GM12875 (cell line): ENCODE measurements around the gene TUBGCP2.

Source experiments
- H3K4me3 ChIP-seq: one replicate; pipeline ENCODE4 v1.5.1; 2011; ENCODE audit warnings: low read depth, low read length, control low read depth
- TF ChIP-seq, protein P1 (sequence below): IDR thresholded peaks from 2 replicates; pipeline ENCODE4 v1.5.1; 2011; ENCODE audit warnings: low read depth, mild to moderate bottlenecking, control low read depth, inconsistent platforms, low read length, moderate library complexity, borderline replicate concordance; ENCODE audit not compliant: insufficient read depth

Gene TUBGCP2

DNA sequence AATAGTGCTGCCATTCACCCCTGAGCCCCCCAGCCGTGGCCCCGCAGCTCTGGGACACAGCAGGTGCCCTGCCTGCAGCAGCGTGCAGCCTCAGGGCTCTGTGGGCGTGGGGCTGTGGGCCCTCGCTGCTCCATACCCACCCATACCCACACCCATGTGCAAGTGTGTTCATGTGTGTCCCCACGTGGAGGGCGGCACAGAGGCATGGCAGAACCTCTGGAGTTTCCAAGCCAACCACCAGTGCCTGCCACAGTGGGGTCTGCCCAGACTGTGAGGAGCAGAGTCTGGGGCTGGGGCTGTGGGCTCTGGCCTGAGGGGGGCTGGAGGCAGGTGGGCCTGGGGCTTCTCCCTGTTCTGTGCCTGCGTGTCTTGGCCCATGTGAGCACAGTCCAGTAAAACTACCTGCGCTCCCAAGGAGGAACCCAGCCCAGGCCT is 40.9 kb upstream of the TUBGCP2 start:
- no peak overlapping the region for H3K4me3 ChIP-seq
- TF ChIP-seq, protein P1, sequence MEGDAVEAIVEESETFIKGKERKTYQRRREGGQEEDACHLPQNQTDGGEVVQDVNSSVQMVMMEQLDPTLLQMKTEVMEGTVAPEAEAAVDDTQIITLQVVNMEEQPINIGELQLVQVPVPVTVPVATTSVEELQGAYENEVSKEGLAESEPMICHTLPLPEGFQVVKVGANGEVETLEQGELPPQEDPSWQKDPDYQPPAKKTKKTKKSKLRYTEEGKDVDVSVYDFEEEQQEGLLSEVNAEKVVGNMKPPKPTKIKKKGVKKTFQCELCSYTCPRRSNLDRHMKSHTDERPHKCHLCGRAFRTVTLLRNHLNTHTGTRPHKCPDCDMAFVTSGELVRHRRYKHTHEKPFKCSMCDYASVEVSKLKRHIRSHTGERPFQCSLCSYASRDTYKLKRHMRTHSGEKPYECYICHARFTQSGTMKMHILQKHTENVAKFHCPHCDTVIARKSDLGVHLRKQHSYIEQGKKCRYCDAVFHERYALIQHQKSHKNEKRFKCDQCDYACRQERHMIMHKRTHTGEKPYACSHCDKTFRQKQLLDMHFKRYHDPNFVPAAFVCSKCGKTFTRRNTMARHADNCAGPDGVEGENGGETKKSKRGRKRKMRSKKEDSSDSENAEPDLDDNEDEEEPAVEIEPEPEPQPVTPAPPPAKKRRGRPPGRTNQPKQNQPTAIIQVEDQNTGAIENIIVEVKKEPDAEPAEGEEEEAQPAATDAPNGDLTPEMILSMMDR, result no peak

DNA sequence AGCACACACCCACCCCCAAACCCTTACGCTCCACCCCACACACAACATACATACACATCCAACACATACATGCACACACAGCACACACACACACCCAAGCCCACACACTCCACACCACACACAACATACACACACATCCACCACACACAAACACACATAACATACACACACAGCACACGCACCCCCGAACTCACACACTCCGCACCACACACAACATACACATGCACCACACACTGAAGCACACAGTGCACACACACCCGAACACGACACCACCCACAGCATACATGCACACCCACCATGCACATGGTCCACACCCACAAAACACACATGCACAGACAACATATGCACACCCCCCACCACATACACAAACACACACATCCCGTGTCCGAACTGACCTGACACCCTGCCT is 40.5 kb upstream of the TUBGCP2 start:
- TF ChIP-seq, protein P1, result no peak
- H3K4me3 ChIP-seq, result no peak overlapping the region

DNA sequence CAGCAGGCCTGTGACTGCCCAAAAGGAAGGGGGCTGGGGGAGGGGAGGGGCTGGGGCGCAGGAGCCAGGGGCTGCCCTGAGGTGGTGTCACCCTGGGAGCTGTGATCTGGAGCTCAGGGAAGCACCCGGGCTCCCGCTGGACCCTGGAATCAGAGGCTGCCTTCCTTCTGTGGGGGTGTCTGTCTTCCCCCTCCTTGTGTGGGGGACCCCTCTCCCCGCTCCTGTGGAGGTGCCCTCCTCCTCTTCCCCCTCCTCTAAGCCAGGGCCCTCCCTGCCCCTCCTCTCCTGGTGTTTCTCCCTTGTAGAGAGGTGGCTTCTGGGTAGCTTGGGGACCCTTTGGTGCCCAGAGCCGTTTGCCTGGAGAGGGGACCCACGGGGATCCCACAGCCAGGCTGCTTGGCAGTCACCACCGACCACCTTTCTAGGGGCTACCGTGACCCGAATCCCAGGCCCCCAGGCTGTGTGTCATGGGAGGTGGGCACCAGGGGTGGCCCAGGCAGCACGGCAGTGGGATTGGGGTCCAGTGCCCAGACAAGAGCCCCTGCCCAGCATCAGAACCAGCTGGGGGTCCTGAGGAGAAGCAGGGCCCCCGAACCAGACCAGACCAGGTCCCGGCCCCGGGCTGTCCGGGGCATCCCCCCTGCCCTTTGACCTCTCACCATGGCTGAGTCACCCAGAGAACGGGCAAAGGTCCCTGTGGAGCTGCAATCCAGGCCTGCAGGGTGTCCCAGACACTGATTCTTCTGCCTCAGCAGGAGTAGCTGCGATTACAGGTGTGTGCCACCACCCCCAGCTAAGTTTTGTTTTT is 39.2 kb upstream of the TUBGCP2 start:
- TF ChIP-seq, protein P1, result no peak
- no peak overlapping the region for H3K4me3 ChIP-seq

DNA sequence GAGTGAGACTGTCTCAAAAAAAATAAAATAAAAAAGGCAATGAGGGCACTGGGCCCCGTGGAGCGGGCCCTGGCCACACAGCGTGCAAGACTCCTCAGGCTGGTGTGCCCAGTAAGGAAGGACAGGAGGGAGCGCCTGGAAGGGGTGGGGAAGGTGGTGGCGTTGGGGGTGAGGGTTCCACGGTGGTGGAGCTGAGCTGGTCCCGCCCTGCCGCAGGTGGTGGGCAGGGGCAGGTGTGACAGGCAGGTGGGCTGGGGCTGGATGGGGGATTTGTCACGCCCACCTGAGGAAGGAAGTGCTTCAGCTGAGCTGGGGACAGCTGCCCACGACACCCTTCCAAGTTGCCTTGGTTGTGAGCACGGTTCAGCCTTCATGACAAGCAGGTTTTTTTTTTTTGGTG is 37.7 kb upstream of the TUBGCP2 start:
- no peak overlapping the region for H3K4me3 ChIP-seq
- TF ChIP-seq, protein P1, result no peak

DNA sequence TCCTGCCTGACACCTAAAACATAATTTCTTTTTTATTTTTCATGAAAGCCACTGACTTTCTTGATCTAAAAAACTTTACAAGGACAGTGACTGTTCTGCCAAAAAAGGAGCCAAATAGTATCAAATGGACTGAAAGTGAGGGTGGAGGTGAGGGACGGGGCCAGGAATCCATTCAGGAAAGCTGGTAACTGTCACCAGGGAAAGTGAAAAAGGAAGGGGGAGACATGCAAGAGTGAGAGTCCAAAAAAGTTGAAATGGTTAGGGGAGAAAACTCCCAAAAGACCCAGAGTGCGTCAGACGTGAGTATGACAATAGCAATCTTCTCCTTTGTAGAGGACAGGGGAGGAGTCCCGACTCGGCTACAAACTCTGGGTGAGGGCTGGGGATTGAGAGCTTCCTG is 35.6 kb upstream of the TUBGCP2 start:
- no peak overlapping the region for H3K4me3 ChIP-seq
- TF ChIP-seq, protein P1, result no peak

DNA sequence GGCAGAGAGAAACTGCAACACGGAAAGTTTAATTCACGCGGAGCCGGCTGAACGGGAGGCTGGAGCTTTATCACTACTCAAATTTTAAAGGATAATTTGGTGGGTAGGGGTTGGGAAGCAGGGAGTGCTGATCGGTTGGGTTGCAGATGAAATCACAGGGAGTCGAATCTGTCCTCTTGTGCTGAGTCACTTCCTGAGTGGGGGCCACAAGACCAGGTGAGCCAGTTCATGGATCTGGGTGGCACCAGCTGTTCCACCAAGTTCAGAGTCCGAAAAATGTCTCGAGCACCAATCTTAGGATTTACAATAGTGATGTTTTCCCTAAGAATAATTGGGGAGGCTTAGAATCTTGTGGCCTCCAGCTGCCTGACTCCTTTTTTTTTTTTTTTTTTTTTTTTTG is 34.9 kb upstream of the TUBGCP2 start:
- TF ChIP-seq, protein P1, result no peak
- H3K4me3 ChIP-seq, result no peak overlapping the region

DNA sequence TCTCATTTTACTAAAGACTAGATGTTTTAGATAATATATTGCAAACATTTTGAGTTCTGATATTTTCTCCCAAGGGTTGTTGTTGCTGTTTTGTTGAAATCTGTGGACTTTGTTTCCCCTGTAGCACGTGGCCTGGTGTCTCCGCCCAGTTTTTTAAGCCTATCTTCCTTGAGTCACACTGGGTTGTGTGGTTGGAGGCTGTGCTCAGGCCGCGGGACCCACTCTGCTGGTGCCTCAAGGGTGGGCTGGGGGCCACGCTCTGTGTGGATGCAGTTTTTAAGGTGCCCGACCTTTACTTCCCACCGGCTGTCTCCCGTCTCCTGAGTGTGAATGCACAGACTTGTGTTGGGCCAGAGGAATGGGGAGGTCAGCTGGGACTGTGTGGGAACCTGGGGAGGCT is 34.3 kb upstream of the TUBGCP2 start:
- TF ChIP-seq, protein P1, result no peak
- no peak overlapping the region for H3K4me3 ChIP-seq
